ENCODE measurements around the gene MAP7.

The MAP7 gene

DNA sequence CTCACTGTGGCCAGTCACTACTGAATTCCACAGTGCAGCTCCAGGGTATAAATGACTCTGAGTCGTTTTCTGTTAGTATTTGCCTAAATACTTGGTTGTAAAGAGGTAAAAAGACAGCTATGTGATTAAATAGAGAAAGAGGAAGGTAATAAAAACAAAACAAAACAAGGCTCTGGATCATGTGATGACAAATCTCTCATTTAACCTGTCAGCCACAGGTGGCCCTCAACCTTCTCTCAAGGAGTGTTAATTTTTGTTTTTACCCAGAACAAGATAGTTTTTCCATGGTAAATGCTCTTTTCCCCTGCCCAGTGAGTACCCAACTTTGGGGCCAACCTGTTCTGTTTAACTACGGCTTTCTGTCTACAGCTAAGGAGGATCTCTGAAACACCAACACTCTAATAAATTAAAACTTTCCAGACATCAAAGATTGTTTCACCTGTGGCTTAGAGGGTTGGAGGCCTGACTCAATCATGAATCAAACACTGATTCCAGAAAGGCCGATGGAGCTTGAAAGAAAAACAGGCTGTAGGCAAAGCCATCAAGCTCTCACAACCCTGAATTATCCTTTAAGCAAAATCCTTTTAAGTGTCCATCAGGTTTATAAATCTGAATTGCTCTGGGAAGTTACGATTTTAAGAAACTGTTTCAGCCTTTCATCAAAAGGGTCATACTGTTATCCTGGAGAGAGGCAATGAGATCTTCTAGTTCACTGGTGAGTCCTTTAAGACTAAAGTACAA is 179.1 kb downstream of the MAP7 start:
- no peak for DNase-seq

DNA sequence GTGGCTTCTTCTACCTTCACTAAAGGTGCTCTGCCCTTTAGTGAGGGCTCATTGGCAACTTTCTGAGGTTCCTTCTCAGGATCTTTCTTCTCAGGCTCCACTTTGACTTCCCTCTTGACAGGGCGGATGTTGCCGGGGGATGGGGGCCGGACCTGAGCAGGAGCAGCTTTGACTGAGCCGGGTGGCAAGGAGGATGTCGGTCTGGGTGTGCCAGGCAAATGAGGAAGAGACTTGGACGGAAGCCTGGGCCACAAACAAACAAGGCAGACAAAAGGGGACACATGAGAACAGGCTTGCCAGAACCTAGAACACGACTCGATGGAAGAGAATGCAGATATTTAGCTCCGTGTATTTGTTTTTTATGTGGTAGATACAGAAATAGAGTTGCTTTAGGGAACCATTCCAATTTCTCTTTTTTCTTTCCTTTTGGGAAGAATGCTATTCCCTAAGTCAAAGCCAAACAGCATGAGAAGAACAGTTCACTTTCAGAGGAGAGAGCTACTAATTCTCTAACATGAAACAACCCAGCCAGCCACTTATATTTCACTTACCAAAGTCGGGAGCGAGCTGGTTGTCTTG is 184.4 kb downstream of the MAP7 start:
- no peak for DNase-seq

DNA sequence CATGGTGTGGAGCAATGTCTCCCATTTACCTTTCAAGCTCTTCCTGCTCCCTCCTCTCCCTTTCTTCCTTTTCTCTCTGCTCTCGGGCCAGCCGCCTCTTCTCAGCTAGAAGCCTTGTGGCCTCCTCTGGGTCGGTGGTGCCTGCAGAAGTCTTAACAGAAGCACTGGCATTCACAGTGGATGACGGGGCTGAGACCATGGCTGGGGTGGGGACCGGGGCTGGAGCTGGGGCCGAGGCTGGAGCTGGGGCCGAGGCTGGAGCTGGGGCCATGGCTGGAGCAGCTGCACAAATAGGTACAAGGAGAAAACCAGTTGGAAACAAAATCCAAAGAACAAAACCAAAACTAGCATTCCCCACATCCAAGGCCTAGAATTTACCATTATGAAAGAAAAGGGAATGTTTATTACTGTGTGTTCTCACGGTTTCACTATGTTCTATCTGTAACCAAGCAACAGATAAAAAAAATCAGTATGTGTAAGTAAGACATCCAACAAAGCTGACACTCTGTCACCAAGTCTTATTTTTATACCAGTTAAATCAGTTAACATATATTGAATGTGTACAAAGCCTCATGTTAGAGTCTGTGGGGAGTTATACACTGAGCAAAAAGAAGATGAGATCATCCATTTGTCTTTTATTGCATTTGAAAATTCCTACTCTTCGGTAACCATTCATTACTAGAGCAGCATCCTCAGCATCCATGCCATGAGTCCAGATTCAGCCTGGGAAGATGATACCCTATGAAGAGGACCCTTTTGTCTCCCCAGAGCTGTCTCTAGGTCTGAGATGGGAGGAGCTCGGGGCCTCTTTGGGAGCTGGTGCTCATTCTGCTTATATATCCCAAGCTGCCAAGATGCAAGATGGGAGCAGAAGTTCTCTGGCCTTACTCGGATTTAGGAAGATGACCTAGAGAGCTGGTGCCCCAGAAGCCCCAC is 187.5 kb downstream of the MAP7 start:
- DNase-seq: no peak

DNA sequence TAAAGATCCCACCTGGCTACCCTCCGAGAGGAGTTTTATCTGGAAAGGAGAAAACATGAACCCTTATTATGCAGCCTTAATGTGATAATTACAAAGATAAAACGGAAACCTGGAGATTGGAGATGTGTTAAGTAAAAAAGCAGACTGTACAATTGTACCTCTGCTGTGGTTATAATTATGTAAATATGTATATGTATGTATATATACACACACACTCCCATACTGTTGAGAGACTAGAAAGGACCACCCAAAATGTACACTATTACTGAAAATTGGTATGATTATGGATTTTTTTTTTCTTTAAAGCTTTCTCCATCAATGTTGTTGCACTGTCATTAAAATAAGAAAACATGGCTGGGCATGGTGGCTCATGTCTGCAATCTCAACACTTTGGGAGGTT is 188.4 kb downstream of the MAP7 start:
- no peak for DNase-seq

DNA sequence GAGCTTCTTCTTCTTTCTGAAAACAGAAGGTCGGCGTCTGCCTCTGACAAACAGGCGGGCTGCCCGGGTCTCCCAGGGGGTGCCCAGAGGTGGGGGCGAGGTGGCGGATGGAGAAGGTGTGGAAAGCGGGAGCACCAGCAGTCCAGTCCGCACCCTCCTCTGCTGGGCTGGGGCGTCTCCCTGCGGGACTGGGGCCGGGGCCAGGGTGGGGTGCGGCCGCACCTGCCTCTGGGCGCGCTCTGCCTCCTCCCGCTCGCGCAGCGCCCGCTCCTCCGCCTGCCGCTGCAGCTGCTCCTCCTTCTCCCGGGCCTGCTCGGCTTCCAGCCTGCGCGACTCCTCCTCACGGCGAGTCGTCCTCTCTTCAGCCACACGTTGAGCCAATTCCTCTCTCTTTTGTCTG is 189.4 kb downstream of the MAP7 start:
- DNase-seq: no peak

DNA sequence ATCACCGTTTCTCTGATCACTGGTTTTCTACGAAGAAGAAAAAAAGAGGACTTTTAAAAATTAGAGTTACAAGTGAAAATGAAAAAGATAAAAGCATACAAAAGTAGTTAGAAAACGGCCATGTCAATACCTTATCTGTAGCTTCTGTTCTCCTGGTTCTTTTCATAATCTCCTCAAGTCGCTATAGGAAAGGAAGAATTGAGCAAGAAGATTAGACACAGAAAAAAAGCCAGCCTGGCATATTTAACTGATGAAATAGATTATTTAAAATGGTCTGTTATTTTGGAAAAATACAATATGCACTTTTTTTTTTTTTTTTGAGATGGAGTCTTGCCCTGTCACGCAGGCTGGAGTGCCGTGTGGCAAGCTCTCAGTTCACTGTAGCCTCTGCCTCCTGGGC is 190.4 kb downstream of the MAP7 start:
- DNase-seq: no peak

DNA sequence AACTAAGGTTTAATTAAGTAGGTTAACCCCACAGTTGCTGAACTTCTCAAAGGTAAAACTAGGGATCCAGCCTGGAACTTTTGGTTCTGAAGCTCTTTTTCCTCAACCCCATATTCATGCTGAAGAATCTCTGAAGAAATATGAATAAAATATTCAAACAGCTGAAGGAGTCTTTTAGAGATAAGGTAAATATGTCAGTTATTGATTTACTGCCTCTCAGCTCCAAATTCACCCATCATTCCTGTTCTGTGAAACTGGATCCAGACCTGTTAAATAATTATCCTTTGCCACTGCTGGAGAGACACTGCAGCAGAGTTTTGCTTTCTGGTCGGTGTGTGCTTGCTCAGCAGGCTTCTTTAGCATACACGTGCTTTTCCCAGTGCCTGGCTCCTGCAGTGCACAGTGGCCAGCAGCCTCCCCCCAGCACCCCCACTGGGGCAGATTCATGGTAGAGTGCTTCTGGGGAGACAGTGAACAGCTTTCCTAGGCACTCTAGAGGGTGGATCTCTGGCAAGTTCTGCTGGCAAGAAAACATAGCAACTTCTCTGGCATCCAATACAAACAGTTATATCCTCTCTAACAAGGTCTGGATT is 198.6 kb downstream of the MAP7 start:
- DNase-seq: no peak

DNA sequence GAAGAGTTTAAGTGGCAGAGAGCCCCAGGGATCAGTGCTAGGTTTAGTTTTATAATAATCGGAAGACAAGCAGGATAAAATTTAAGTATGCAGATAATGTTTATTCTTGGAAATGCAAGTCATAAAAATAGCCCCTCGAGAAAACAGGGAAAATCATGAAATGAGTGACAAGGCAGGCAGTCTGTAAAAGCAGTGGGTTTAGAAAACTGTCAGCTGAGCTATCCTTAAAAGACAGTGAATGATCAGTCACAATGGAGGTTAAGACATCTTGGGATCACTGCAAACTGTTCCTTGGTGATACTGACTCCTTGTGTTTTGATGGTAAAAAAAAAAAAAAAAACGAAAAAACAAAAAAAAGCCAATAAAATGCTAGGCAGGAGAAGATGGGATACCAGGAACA is 199.3 kb downstream of the MAP7 start:
- no peak for DNase-seq

DNA sequence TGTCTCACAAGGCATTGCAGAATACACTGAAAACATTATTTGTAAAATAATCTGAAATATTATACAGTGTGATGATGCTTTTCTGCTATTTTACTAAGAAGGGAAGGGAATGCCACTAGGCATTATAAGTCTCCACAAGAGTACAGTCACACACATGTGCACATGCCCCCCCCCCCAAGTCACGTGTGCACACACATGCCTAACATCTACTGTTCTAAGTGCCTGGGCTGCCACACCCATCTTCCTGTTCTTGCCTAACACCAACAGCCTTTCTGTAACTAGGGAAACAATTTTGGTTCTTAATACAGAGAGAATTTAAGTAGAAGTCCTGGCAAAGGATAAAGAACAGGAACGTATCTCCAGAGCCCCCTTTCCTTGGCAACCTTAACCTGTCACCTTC is 202.4 kb downstream of the MAP7 start:
- no peak for DNase-seq

DNA sequence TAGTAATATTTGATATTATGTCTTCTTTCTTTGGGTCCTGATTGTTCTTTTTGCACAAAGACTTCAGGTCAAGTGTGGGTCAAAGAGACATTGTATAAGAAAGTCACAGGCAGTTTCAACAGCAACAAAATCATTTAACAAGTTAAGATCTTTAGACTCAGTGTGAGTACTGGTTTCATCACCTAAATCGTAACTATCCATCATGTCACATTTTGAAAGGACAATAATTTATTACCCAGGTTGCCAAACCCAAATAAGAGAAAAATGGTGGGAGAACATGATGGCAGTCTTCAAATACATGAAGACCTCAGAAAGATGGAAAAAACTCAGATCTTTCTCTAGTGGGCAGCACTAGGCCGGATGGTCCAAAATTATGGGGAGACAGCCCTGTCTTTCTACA is 205.1 kb downstream of the MAP7 start:
- peak; percentile 3 for DNase-seq

DNA sequence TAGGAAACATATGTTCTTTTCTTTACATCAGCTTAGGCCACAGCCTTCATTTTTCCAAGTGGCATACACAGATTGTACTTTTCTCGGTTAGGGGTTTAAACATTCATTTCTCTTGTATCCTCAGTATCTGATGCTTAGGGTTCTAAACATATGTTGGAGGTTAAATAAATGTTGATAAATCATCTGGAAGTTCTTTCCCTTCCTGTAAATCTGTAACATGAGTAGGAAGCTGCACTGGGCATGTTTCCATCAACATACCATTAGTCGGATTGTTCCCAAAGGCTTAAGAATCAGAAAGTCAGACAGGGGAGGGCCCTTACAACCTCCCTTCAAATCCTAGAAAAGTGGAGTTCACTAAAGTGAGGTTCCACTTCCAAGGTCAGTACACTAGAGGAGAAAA is 205.8 kb downstream of the MAP7 start:
- DNase-seq: peak; percentile 95

DNA sequence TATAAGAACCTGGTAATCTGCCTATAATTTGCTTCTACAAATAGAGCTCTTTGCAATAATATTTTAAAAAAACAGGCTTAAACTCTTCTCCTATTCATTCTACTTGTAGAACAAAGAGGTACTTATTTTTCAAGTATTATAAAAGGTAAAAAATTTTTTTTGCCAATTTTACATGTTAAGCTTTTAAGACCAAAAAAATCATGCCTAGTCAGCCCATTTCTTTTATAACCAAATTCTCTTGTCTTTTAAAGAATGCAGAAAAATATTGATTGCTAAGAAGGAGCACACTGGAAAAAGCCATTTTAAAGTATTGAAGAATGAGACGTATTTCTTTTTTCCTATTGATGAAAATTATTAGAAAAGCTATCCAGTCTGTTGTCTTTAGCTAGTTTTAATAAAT is 206.5 kb downstream of the MAP7 start:
- DNase-seq: no peak

DNA sequence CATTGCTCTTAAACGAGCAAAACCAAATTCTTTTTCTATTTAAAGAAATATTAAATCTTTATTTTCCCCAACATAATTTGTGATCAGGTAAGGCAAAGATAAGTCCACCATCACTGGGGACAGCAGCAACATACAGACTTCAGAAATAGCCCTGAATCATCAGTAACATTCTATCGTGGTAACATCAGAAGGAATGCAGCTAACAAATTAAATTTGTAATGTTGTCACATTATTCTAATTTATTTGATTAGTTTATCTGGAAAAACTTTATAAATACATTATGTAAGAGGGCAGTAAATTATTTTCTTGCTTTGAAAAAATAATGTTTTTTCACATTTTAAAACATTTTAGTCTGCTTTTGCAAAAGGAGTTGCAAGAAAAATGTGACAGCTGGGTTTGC is 206.9 kb downstream of the MAP7 start:
- peak; percentile 3 for DNase-seq

DNA sequence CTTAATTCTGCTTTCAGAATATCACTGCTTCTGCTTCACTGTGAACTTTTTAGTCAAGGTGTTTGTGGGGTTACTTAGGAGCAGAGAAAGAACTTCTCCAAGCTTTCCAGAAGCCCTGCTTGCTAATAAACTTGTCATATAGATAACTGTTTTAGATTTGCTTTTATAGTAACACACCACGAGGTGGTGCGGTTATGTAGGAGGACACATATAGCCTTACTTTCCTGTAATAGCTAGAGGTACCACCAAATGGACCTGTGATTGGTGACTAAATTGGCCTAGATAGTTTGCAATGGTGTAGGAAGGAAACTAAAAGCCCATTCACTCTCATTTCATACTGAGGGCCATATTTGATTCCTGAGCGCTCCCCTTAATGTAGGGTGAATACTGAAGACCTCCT is 208.3 kb downstream of the MAP7 start:
- DNase-seq: peak; percentile 19

DNA sequence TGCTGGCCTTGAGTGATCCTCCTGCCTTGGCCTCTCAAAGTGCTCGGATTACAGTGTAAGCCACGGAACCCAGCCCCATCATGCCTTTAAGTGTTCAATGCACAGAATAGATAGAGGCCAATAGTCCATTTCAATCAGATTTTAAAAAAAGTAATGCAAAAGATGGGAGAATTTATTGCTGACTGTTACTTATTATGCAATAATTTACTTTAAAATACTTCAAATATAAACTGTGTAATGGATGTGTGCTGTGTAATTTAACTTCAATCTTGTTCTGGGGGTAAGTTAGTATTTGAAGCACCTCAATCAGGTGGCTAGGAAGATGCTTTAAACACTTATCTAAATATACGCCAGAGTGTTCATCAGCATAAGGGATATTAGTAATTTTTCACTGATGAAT is 208.9 kb downstream of the MAP7 start:
- no peak for DNase-seq

DNA sequence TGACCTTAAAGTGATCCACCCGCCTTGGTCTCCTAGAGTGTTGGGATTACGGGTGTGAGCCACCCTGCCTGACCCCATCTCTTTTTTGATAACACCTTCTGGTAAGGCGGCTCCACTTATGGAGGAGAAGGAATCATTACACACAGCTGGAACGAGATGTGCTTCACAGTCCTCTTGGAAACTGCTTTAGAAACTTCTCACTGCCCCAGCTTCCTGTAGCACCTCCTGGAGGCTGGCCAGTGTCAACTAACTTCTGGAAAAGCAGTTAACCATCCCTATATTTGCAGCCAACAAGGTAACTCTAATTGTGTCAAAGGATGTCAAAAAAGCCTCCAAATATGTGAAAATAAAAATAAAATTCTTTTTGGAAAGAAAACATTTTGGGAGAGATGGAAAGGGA is 211.7 kb downstream of the MAP7 start:
- no peak for DNase-seq

DNA sequence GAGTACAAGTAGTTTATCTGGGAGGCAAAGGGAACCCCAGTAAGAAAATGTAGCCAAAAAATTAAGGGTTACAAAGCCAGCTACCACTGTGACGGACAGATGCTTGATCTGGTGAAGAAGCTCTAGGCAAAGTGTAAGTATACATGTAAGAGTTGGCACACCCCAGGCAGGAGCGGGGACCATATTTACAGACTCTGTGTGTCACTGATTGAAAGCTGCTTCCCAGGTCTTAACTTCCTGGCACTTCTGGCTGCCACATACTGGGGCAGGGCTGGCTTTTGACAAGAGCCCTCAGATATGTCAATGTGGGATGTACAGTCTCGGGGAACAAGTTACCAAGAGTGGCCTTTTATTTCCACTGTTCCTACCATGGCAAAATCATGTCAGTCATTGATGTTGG is 212.6 kb downstream of the MAP7 start:
- DNase-seq: no peak

DNA sequence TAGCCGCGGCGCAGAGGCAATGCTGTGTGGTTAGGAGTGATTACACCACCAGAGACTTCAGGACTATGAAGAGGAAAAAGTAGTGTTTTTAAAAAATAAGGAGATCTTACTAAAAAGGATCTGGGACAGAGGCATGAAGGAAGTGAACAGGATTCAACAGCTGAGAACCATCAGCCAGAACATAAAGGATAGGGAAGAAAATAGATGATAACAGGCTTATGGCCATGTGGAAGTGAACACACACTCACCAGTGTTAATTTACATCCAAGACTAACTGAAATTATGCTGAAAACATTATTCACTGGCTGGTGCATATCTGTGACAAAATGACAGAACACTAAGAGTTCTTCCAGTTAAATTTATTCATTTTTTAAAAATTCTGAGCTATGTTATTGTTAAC is 213.1 kb downstream of the MAP7 start:
- no peak for DNase-seq

DNA sequence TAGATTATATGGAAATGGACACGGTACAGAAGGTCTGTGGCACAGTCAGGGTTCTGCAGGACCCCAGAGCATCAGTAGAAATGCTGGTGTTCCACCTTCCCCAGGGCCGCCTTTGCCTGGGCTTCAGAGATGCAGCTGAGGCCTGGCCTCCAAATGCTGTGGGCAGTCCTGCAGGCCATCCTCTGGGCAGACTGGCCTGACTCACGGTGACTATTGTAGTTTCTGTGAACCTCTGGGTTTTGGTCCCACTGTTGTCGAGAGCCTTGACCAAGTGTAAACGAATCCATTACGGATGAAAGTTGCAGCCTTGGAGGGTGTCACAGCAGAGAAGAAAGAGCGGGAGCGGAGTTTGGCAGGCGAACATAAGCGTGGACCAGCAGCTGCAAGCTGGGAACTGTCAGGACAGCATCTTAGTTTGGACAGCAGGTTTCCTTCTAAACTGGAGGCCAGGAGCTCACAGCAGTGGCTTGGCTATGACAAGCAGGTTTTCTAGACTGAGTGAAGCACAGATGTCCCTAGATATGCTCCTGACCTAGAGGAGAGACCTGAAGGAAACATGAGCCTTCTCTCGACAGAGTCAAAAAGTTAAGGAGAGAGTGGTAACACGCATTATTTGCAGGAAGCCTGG is 214.4 kb downstream of the MAP7 start:
- DNase-seq: no peak

DNA sequence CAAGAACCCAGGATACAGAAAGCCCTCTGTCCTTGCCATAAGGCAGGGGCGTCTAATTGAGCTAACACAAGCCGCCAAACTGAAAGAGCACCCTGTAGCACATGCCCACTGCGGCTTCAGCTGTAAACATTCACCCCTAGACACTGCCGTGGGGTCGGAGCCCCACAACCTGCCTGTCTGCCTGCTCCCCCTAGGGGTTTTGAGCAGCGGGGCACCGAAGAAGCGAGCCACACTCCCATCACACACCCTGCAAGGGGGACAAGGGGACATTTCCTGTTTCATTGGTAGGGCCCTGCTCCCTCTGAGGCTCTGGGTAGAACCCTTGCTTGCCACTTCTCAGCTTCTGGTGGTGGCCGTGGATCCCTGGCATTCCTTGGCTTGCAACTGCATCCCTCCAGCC is 215.4 kb downstream of the MAP7 start:
- no peak for DNase-seq

DNA sequence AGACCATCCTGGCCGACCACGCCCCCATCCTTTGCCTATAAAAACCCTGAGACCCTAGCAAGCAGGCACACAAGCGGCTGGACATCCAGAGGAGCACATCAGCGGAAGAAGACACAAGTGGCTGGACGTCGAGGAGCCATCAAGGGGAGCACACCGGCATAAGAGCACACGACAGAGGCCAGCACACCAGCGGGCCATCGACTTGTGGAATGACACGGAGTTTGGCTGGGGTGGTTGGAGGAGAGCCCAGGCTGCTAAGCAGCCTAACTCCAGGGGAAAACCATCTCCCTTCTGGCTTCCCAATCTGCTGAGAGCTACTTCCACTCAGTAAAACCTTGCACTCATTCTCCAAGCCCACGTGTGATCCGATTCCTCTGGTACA is 215.8 kb downstream of the MAP7 start:
- DNase-seq: no peak

DNA sequence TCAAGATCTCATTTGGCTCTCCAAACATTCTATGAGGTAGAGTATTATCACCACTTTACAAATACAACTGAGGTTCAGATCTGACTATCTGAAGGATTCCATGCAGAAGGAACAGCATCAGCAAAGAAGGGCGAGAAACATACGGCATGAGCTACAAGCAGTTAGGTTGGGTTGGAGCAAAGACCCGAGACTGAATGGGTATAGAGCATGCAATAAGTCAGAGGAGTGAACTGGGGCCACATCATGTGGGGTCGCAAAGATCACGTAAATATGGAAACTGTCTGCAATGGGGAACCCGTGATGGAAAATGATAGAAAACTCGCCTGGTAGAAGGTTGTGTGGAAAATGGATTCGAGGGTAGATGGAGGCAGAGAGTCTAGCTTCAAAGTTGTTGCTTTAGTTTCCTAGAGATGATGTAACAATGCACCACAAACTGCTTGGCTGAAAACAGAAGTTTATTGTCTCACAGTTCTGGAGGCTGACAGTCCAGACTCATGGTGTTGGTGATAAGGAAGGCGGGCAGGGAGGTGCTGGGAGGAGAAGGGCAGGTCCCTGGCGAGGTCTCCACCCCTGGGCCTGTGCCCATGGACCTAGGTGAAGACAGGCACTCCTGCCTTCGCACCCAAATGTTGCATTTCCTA is 216.3 kb downstream of the MAP7 start:
- DNase-seq: no peak

DNA sequence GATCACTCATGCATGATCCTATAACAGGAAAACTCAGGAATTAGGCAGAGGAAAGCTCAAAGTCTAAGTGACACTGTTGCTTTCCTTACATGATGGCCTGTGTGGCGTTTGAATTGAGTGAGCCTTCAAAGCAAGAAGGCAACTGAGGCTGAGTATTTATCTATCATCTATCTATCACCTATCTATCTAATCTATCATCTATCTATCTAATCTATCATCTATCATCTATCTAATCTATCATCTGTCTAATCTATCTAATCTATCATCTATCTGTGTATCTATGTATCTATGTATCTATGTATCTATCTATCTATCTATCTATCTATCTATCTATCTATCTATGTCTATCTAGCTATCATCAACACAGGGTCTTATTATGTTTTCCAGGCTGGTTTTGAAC is 218.8 kb downstream of the MAP7 start:
- no peak for DNase-seq

Data from fibroblast of upper back skin (primary cell).